RWPE1 (cell line): Measurements from ENCODE around the gene KLHL9.
A peak's percentile ranks its signal among the peaks of the same experiment; 100 is the strongest.
"Not testable (repeated sequence)": the region's sequence is repeated elsewhere in the genome, so short reads cannot be mapped to it uniquely, and the experiment has no call there.

Source experiments
- CTCF ChIA-PET: fragments of 350-600 bp; sonication (Branson Sonifier 250); formaldehyde crosslinking; extraction: SDS; loops from one replicate; lab custom pipeline; 2021; lab: Yijun Ruan, JAX
- POLR2A ChIA-PET: fragments of 400-600 bp; formaldehyde crosslinking; extraction: SDS; loops from one replicate; lab custom pipeline; 2020; ENCODE audit warnings: antibody characterized with exemption; ENCODE audit not compliant: low non-redundant PET; lab: Yijun Ruan, JAX
- DNase-seq: peaks from one replicate; pipeline ENCODE4 v3.0.0; 2012; ENCODE audit warnings: low spot score
- H3K27ac ChIP-seq: fragments of 450-650 bp; 2 replicates; pipeline ENCODE4 v1.5.1; 2017
- CTCF ChIP-seq: fragments of 450-650 bp; conservative IDR thresholded peaks from 2 replicates; pipeline ENCODE4 v1.5.1; 2017; ENCODE audit warnings: low read depth, mild to moderate bottlenecking

Gene KLHL9

GRCh38 chr9:21334701-21335632, at the start of gene KLHL9:
KLHL9 (minus strand) TSS chr9:21335404; CDS start chr9:21334859, 545 bp downstream.
- peak; percentile 98 for DNase-seq

GRCh38 chr9:21383627-21384026, 48.4 kb upstream of the KLHL9 start:
- ChIA-PET POLR2A (no interaction called here), CTCF (no interaction called here)
- no peak for DNase-seq
- no peak for TF ChIP-seq CTCF
- no peak overlapping the region for H3K27ac ChIP-seq

More at GRCh38 chr9:21334701-21335632, at the start of gene KLHL9:
- TF ChIP-seq CTCF: no peak
- ChIA-PET CTCF (interaction anchor here (0.6 to 1.5 kb wide), 2 partner anchors 35 to 374 kb away, joined by 4 to 5 read pairs; no protein-coding TSS in a partner anchor), POLR2A (interaction anchor here (0.6 kb wide), 1 partner anchor 144 kb away, joined by 3 read pairs; no protein-coding TSS in a partner anchor)
- peak within 1 kb of the TSS; percentile 92 for H3K27ac ChIP-seq

- no peak overlapping the region for H3K27ac ChIP-seq
- TF ChIP-seq CTCF: no peak
- CTCF ChIA-PET: no interaction called here
- POLR2A ChIA-PET: no interaction called here
- no peak for DNase-seq
Observed at GRCh38 chr9:21381448-21382339, 46.5 kb upstream of the KLHL9 start.

- CTCF ChIA-PET, DNase-seq, H3K27ac ChIP-seq, POLR2A ChIA-PET: not testable (repeated sequence)
Observed at GRCh38 chr9:21371467-21371866, 36.3 kb upstream of the KLHL9 start.

GRCh38 chr9:21367957-21368356, 32.8 kb upstream of the KLHL9 start, which contains the start of gene IFNA13:
IFNA13 (minus strand) TSS chr9:21368057; CDS start chr9:21368010, 47 bp downstream.
- TF ChIP-seq CTCF: no peak
- ChIA-PET POLR2A (no interaction called here), CTCF (no interaction called here)
- H3K27ac ChIP-seq: no peak within 1 kb of the TSS
- no peak for DNase-seq

- DNase-seq, H3K27ac ChIP-seq, CTCF ChIA-PET, POLR2A ChIA-PET: not testable (repeated sequence)
Observed at GRCh38 chr9:21367169-21367568, 32.0 kb upstream of the KLHL9 start.

GRCh38 chr9:21362287-21362686, 27.1 kb upstream of the KLHL9 start:
- H3K27ac ChIP-seq: no peak overlapping the region
- DNase-seq: no peak
- ChIA-PET CTCF (no interaction called here), POLR2A (no interaction called here)
- no peak for TF ChIP-seq CTCF
